Hepatocyte (in vitro differentiated cells): Measurements from ENCODE around the gene PRCD. TPM values are rescaled to one million over a fixed set of nuclear protein-coding genes. Genes with fewer than 3 reads are reported as not detected.

Experiments
- DNase-seq: peaks from one replicate; pipeline ENCODE4 v3.0.0-alpha.2; 2016; ENCODE audit warnings: low spot score
- H2AFZ ChIP-seq: fragments of 200-600 bp; sonication (generic); 2 replicates; pipeline ENCODE4 v1.6.0; 2016; ENCODE audit warnings: antibody characterized with exemption, mild to moderate bottlenecking
- H3K27ac ChIP-seq: fragments of 200-600 bp; sonication (generic); 2 replicates; pipeline ENCODE4 v1.5.1; 2016; ENCODE audit warnings: mild to moderate bottlenecking
- H3K27me3 ChIP-seq: fragments of 200-600 bp; sonication (generic); 2 replicates; pipeline ENCODE4 v1.6.1; 2016
- H3K36me3 ChIP-seq: fragments of 200-600 bp; sonication (generic); replicated peaks from 2 replicates; pipeline ENCODE4 v1.5.1; 2016; ENCODE audit warnings: low read depth; ENCODE audit not compliant: insufficient read depth
- H3K4me1 ChIP-seq: fragments of 200-600 bp; sonication (generic); 2 replicates; pipeline ENCODE4 v1.5.1; 2016; ENCODE audit warnings: mild to moderate bottlenecking, moderate library complexity; ENCODE audit not compliant: insufficient read depth
- H3K4me2 ChIP-seq: fragments of 200-600 bp; sonication (generic); 2 replicates; pipeline ENCODE4 v1.6.0; 2016
- H3K4me3 ChIP-seq: fragments of 200-600 bp; sonication (generic); 2 replicates; pipeline ENCODE4 v1.5.1; 2016; ENCODE audit warnings: mild to moderate bottlenecking
- H3K79me2 ChIP-seq: fragments of 200-600 bp; sonication (generic); 2 replicates; pipeline ENCODE4 v1.6.0; 2017; ENCODE audit warnings: mild to moderate bottlenecking
- H3K9me2 ChIP-seq: fragments of 200-600 bp; sonication (generic); replicated peaks from 2 replicates; pipeline ENCODE4 v1.6.0; 2017; ENCODE audit warnings: mild to moderate bottlenecking; ENCODE audit not compliant: insufficient read depth
- H3K9me3 ChIP-seq: fragments of 200-600 bp; sonication (generic); 2 replicates; pipeline ENCODE4 v1.5.1; 2016; ENCODE audit warnings: low read depth, mild to moderate bottlenecking
- H4K20me1 ChIP-seq: fragments of 200-600 bp; sonication (generic); 2 replicates; pipeline ENCODE4 v1.6.0; 2016; ENCODE audit warnings: mild to moderate bottlenecking; ENCODE audit not compliant: insufficient read depth, poor library complexity, severe bottlenecking
- CTCF ChIP-seq: fragments of 200-600 bp; sonication (generic); IDR thresholded peaks from 2 replicates; pipeline ENCODE4 v1.5.1; 2016; ENCODE audit warnings: antibody characterized with exemption, mild to moderate bottlenecking; ENCODE audit not compliant: poor library complexity
- EZH2 ChIP-seq: fragments of 200-600 bp; sonication (generic); IDR thresholded peaks from 2 replicates; pipeline ENCODE4 v1.6.1; 2016; ENCODE audit warnings: antibody characterized with exemption, mild to moderate bottlenecking, borderline replicate concordance
- EZH2phosphoT487 ChIP-seq: fragments of 200-600 bp; sonication (generic); IDR thresholded peaks from one replicate; pipeline ENCODE4 v1.6.1; 2018; ENCODE audit warnings: antibody characterized with exemption, mild to moderate bottlenecking, low read depth, moderate library complexity; ENCODE audit not compliant: unreplicated experiment, severe bottlenecking
- WGBS: methylation state at CpG from one replicate; pipeline ENCODE4 v1.1.6; 2016; ENCODE audit warnings: low lambda C conversion rate; ENCODE audit errors: missing lambda C conversion rate; 5-methylcytosine and 5-hydroxymethylcytosine counted together
- polyA plus RNA-seq: library from polyadenylated mRNA; unstranded; fragments of >200 nt; fragmentation: Nextera tagmentation; extraction: Ambion mirVana; gene quantifications from 2 replicates; pipeline ENCODE4 v1.2.1, GENCODE V29; 2016
- total RNA-seq: library from RNA; depleted of rRNA; stranded (reverse); fragments of >200 nt; gene quantifications from 2 replicates; pipeline ENCODE4 v1.2.3, GENCODE V29; 2014

Gene PRCD
- total and polyA plus RNA-seq, 2 experiments from 2014 or later = 2.0 to 10.2 TPM

- WGBS = 68% methylated on average over 8 of the region's 8 CpGs
- Histone ChIP-seq H3K9me2 (no peaks in the 10 kb centered on the region), H3K4me3 (no peak overlapping the region), H3K4me1 (peaks cover 57% of the 10 kb centered on the region), H2AFZ (no peak overlapping the region), H3K27me3 (peaks cover 15% of the 10 kb centered on the region), H3K27ac (no peak overlapping the region), H3K79me2 (no peaks in the 10 kb centered on the region), H4K20me1 (no peaks in the 10 kb centered on the region), H3K4me2 (no peak overlapping the region), H3K36me3 (no peaks in the 10 kb centered on the region), H3K9me3 (no peaks in the 10 kb centered on the region)
- DNase-seq = no peak
- no peak for TF ChIP-seq CTCF
- TF ChIP-seq EZH2phosphoT487 = no peak
- TF ChIP-seq EZH2 = no peak
Observed at GRCh38 chr17:76542984-76543383, 3.1 kb downstream of the PRCD start.

GRCh38 chr17:76543482-76543825 lies 3.6 kb downstream of the PRCD start:
- Histone ChIP-seq H3K27me3 (peaks cover 11% of the 10 kb centered on the region), H2AFZ (no peak overlapping the region), H3K9me3 (no peaks in the 10 kb centered on the region), H3K9me2 (no peaks in the 10 kb centered on the region), H3K36me3 (no peaks in the 10 kb centered on the region), H3K4me3 (no peak overlapping the region), H3K4me2 (peak overlapping the region; percentile 66), H3K27ac (peak overlapping the region; percentile 60), H4K20me1 (no peaks in the 10 kb centered on the region), H3K79me2 (no peaks in the 10 kb centered on the region), H3K4me1 (peaks cover 56% of the 10 kb centered on the region)
- 61% methylated on average over 6 of the region's 6 CpGs for WGBS
- TF ChIP-seq EZH2phosphoT487 (no peak), CTCF (no peak), EZH2 (no peak)
- no peak for DNase-seq

GRCh38 chr17:76543826-76544545 lies 4.1 kb downstream of the PRCD start:
- Histone ChIP-seq H3K36me3 (no peaks in the 10 kb centered on the region), H3K27ac (peak overlapping the region; percentile 60), H2AFZ (no peak overlapping the region), H3K27me3 (peaks cover 6% of the 10 kb centered on the region), H3K4me3 (no peak overlapping the region), H3K4me2 (peak overlapping the region; percentile 66), H3K4me1 (peaks cover 54% of the 10 kb centered on the region), H3K9me3 (no peaks in the 10 kb centered on the region), H3K79me2 (no peaks in the 10 kb centered on the region), H4K20me1 (no peaks in the 10 kb centered on the region), H3K9me2 (no peaks in the 10 kb centered on the region)
- TF ChIP-seq CTCF = no peak
- TF ChIP-seq EZH2phosphoT487 = no peak
- no peak for TF ChIP-seq EZH2
- 41% methylated on average over 17 of the region's 22 CpGs for WGBS
- DNase-seq = peak; percentile 51
